Tibial artery (tissue), 4 donors: ENCODE data around the gene SGF29.
"Not testable (repeated sequence)": the region's sequence is repeated elsewhere in the genome, so short reads cannot be mapped to it uniquely, and the experiment has no call there.

Experiments
- DNase-seq, 2 donors: peaks; one replicate each; pipeline ENCODE4 v3.0.0-alpha.2; 2019
- H3K27ac ChIP-seq, 2 donors: fragments of 200-600 bp; sonication (generic) in 1 of 2; 1 replicate in 1 of 2; 2 replicates in 1 of 2; pipeline ENCODE4 v1.5.1; 2018 to 2019; ENCODE audit warnings: mild to moderate bottlenecking in 1 of 2
- H3K27me3 ChIP-seq, 2 donors: fragments of 200-600 bp; sonication (generic) in 1 of 2; one replicate each; pipeline versions ENCODE4 v1.5.1 to v1.6.0; 2016 to 2019
- H3K36me3 ChIP-seq, 3 donors: fragments of 200-600 bp; sonication (generic) in 2 of 3; one replicate each; pipeline ENCODE4 v1.5.1; 2016 to 2019; ENCODE audit warnings: mild to moderate bottlenecking in 2 of 3
- H3K4me1 ChIP-seq, 4 donors: fragments of 200-600 bp; sonication (generic) in 2 of 4; 1 replicate in 3 of 4; 2 replicates in 1 of 4; pipeline ENCODE4 v1.5.1; 2016 to 2019
- H3K4me3 ChIP-seq, 2 donors: fragments of 200-600 bp; sonication (generic) in 1 of 2; 1 replicate in 1 of 2; 2 replicates in 1 of 2; pipeline ENCODE4 v1.5.1; 2018 to 2019; ENCODE audit warnings: mild to moderate bottlenecking in 2 of 2
- H3K9me3 ChIP-seq, 3 donors: fragments of 200-600 bp; sonication (generic) in 1 of 3; one replicate each; pipeline ENCODE4 v1.5.1; 2016 to 2019
- intact Hi-C: fragments of 100-400 bp; cut with DNase I; formaldehyde crosslinking; loops from one replicate; pipeline ENCODE4 v1.15.0; 2023; ENCODE audit warnings: low total_unique reads
- TF ChIP-seq, protein P1 (sequence below), 2 experiments: fragments of 200-600 bp in 1 of 2; fragments of 450-650 bp in 1 of 2; IDR thresholded peaks; one replicate each; pipeline ENCODE4 v1.5.1; 2017 to 2019; ENCODE audit warnings: antibody characterized with exemption in 2 of 2, mild to moderate bottlenecking in 1 of 2, moderate library complexity in 1 of 2

SGF29 gene

DNA sequence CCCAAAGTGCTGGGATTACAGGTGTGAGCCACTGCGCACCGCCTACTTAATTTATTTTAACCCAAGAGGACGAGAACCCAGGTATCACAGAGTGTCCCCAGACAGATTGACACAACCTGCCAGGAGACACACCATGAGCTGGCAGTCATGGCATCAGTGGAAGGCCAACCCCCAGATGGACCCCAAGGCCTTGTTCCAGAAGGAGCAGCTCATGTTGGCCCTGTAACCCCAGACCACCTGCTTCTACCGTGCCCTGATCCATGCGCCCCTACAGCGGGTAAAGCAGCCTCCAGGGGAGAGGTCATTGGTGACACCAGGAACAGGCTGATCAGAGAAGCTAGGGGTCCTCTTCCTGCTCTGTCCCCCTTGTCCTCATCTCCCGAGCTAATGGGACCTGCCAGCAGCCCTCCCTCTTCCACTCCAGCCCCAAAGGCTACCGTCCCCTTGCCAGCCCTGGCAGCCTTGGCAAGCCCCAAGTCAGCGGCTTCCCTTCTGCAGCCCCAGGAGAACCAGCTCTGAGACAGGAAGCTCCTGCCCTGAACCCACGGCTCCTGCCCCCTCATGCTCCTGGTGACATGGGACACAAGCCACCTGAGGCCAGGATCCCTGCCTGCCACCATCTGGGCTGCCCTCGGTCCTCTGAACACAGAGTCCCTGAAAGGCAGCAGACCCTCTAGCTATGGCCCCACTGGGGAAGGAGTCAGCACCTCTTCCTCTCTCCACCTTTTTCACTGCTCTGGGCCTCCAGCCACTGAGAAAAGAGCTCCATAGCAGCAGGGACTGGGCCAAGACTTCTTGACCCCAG is 49.9 kb downstream of the SGF29 start:
- H3K4me1 ChIP-seq: no peaks in the 10 kb centered on the region
- intact Hi-C loops: no loop called here
- peaks cover 0 to 19% of the 10 kb centered on the region in 2 donors for H3K27me3 ChIP-seq
- DNase-seq: no peak
- H3K4me3 ChIP-seq: no peak overlapping the region
- H3K9me3 ChIP-seq: no peaks in the 10 kb centered on the region
- TF ChIP-seq, protein P1, sequence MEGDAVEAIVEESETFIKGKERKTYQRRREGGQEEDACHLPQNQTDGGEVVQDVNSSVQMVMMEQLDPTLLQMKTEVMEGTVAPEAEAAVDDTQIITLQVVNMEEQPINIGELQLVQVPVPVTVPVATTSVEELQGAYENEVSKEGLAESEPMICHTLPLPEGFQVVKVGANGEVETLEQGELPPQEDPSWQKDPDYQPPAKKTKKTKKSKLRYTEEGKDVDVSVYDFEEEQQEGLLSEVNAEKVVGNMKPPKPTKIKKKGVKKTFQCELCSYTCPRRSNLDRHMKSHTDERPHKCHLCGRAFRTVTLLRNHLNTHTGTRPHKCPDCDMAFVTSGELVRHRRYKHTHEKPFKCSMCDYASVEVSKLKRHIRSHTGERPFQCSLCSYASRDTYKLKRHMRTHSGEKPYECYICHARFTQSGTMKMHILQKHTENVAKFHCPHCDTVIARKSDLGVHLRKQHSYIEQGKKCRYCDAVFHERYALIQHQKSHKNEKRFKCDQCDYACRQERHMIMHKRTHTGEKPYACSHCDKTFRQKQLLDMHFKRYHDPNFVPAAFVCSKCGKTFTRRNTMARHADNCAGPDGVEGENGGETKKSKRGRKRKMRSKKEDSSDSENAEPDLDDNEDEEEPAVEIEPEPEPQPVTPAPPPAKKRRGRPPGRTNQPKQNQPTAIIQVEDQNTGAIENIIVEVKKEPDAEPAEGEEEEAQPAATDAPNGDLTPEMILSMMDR (IDR thresholded peaks at IDR 0.05): no peak
- H3K27ac ChIP-seq: no peak overlapping the region
- H3K36me3 ChIP-seq: no peaks in the 10 kb centered on the region

DNA sequence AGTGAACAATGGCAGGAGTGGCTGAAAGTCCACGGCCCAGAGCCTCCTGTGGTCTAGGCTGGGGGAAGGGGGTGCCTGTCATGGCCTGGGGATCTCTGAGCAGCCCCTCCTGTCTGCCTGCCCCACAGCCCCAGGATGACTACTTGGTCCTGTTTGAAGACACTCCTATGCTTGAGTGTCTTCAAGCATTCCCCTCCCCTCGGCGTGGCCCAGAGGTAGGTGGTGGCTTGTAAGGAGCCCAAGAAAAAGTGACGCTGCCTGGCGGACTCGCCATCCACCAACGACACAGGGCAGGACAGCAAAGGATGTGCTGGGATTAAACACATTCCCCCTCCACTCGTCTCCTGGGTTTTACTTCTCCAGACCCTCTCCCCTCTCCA is 50.5 kb downstream of the SGF29 start:
- TF ChIP-seq, protein P1 (IDR thresholded peaks at IDR 0.05): no peak
- no peak overlapping the region for H3K27ac ChIP-seq
- intact Hi-C loops: no loop called here
- no peaks in the 10 kb centered on the region for H3K36me3 ChIP-seq
- H3K27me3 ChIP-seq: peaks cover 0 to 19% of the 10 kb centered on the region in 2 donors
- H3K9me3 ChIP-seq: no peaks in the 10 kb centered on the region
- H3K4me1 ChIP-seq: no peaks in the 10 kb centered on the region
- DNase-seq: no peak
- no peak overlapping the region for H3K4me3 ChIP-seq

DNA sequence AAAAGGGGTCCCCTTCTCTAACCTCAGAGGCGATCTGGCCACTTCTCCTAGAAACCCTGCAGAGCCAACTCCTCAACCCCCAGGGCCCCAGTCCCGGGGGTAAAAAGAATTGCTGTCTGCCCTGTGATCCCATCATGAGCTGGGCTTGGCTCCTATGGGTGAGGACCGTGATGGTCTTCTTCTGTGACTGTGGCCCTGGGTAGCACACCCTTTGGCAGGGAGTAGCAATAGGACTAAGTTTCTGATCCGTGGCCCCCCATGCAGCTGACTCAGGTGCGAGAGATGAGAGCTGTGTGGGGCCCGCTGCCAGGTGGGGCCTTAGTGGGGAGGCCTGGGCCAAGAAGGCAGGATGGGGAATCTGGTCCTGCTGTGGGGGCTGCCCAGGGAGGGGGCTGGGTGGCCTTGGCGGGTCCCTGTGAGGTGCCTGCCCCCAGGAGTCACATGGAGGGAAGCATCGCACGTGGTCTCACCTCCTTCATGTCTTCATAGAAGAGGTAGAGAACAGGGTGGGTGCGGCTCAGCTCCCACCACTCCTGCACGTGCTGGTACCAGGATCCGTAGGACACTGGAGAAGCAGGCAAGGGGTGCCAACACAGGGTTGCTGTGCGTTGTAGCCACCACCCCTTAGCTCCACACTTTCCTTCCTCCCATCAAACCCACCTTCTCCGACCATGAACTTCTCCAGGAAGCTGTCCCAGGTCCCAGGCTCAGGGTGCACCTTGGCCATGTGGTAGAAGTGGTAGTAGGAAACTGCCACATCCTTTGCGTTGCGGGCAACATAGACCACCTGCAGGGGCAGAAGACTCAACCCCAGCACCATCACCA is 52.8 kb downstream of the SGF29 start:
- intact Hi-C loops: loop anchor here (5.0 kb wide), 1 partner anchor 34 kb away; no protein-coding TSS in a partner anchor
- H3K27ac ChIP-seq: no peak overlapping the region
- peak in 1 of 2 donors; percentile 54 for DNase-seq
- TF ChIP-seq, protein P1 (IDR thresholded peaks at IDR 0.05): no peak
- H3K9me3 ChIP-seq: no peaks in the 10 kb centered on the region
- peaks cover 0 to 6% (median 0%) of the 10 kb centered on the region in 4 donors for H3K4me1 ChIP-seq
- H3K27me3 ChIP-seq: peaks cover 0 to 23% of the 10 kb centered on the region in 2 donors
- H3K4me3 ChIP-seq: no peak overlapping the region
- no peaks in the 10 kb centered on the region for H3K36me3 ChIP-seq

DNA sequence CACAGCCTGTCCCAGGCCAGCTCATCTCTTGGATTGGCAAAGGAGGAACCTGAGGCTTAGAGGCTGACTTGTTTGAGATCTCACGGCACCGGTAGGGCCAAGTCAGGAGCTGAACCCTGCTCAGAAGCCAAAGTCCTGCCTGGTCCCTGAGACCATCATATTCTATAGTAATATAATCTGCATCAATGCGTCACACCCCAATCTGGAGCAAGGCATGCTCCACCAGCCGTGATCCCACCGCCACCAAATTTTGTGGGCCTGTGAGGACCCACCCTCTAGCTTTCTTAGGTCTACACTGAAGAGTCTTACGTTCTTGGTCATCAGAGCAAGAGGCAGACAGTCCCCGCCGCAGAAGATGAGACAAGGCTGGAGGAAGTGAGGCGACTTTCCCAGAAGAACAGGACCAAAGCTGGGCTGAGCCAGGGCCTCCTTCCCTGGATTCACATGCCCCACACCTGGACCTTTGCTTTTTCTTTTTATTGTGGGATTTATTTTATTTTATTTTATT is 53.5 kb downstream of the SGF29 start:
- no peak overlapping the region for H3K4me3 ChIP-seq
- peaks cover 0 to 6% (median 0%) of the 10 kb centered on the region in 4 donors for H3K4me1 ChIP-seq
- peak in 1 of 2 donors; percentile 31 for DNase-seq
- no peaks in the 10 kb centered on the region for H3K9me3 ChIP-seq
- no peak overlapping the region for H3K27ac ChIP-seq
- intact Hi-C loops: loop anchor here (5.0 kb wide), 1 partner anchor 35 kb away; no protein-coding TSS in a partner anchor
- H3K36me3 ChIP-seq: no peaks in the 10 kb centered on the region
- peaks cover 0 to 23% of the 10 kb centered on the region in 2 donors for H3K27me3 ChIP-seq
- TF ChIP-seq, protein P1 (IDR thresholded peaks at IDR 0.05): no peak

DNA sequence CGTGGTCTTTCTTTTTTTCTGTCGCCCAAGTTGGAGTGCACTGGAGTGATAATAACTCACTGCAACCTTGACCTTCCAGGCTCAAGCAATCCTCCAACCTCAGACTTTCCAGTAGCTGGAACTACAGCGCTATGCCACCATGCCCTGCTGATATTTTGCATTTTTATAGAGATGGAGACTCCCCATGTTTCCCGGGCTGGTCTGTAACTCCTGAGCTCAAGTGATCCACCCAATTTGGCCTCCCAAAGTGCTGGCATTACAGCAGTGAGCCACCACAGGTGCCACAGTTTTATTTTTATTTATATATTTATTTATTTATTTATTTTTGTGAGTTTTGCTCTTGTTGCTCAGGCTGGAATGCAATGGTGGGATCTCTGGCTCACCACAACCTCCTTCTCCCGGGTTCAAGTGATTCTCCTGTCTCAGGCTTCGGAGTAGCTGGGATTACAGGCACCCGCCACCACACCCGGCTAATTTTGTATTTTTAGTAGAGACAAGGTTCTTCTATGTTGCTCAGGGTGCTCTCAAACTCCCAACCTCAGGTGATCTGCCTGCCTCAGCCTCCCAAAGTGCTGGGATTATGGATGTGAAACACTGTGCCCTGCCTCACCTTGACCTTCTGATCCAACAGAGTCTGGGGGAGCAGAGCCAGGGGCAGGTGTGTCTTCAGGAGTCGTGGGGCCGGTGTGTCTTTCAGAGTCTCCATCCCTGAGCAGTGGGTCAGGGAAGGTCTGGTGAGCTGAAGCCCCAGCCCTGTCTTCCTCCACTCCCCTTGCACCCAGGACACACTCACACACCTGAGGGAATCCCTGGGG is 54.2 kb downstream of the SGF29 start:
- not testable (repeated sequence) for H3K9me3 ChIP-seq, H3K4me3 ChIP-seq, H3K4me1 ChIP-seq, H3K27ac ChIP-seq, H3K36me3 ChIP-seq
- DNase-seq: peak in 1 of 2 donors; percentile 32
- intact Hi-C loops: loop anchor here (5.0 kb wide), 1 partner anchor 36 kb away; no protein-coding TSS in a partner anchor
- H3K27me3 ChIP-seq: peaks cover 0 to 19% of the 10 kb centered on the region in 2 donors

DNA sequence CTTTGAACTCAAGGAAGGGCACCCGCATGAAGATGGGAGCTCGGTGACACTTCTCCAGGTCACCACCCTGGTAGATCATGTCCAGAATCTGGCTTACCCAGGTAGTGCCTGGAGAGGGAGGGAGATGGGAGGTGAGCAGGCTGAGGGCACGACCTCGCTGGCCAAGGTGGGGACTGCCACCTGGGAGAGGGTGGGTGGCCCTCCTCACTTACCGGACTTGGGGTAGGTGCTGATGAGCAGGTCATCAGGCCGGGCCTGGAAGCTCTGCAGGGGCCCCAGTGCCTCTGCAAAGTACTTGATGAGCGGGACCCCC is 54.7 kb downstream of the SGF29 start:
- not testable (repeated sequence) for H3K27ac ChIP-seq, H3K36me3 ChIP-seq, DNase-seq, H3K9me3 ChIP-seq, H3K4me1 ChIP-seq, H3K4me3 ChIP-seq
- H3K27me3 ChIP-seq: peaks cover 0 to 17% of the 10 kb centered on the region in 2 donors
- intact Hi-C loops: loop anchor here (5.0 kb wide), 1 partner anchor 36 kb away; no protein-coding TSS in a partner anchor

DNA sequence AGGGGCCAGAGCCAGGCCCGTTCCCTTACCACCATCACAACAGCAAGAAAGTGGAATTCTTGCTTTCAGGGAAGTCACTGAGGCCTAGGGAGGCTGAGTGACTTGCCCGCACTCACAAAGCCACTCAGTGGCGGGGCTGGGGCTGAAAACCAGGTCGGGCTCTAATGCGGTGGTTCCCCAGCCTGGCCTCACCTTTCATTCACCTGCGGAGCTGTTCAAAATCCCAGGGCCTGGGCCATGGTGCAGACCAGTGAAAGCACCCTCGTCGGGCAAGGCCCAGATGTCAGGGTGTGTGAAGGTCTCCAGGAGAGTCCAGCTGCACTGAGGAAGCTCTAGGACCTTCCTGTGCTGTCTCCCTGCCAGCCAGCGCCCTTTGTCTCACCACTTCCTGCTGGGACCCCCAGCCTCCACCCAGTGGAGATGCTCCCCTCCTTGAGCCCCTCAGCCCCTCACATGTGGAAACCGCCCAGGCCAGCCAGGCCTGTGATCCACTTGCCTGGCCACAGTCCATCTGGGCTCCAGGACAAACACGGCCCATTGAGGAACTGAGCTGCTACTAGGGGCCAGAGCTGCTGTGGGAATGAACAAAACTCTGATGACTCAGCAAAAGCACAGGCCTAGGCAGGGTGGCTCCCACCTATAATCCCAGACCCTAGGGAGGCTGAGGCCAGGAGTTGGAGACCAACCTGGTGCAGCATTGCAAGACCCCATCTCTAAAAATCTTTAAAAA is 55.3 kb downstream of the SGF29 start:
- not testable (repeated sequence) for H3K4me1 ChIP-seq, H3K27ac ChIP-seq, H3K36me3 ChIP-seq, H3K9me3 ChIP-seq
- peak in 1 of 2 donors; percentile 54 for DNase-seq
- intact Hi-C loops: loop anchor here (5.0 kb wide), 1 partner anchor 37 kb away; no protein-coding TSS in a partner anchor
- H3K27me3 ChIP-seq: peaks cover 0 to 12% of the 10 kb centered on the region in 2 donors
- H3K4me3 ChIP-seq: peak overlapping the region; percentile 18 to 40
